Endothelial cell of umbilical vein (primary cell): ENCODE data around the gene HBP1. TPM values are rescaled to one million over a fixed set of nuclear protein-coding genes. Genes with fewer than 3 reads are reported as not detected.
A peak's percentile ranks its signal among the peaks of the same experiment; 100 is the strongest.

Source experiments
- BruUV-seq: library from RNA; stranded (reverse); fragments of 400-500 nt; replicated peaks from 2 replicates; lab custom pipeline; 2021; lab: Mats Ljungman, UMichigan
- CTCF ChIA-PET: fragments of 300-600, 350-600 bp; sonication (Branson Sonifier 250); formaldehyde crosslinking; loops from one replicate; lab custom pipeline; 2021; ENCODE audit warnings: antibody characterized with exemption, inconsistent platforms; lab: Charles Lee
- POLR2A ChIA-PET: fragments of 300-600, 350-600 bp; sonication (Branson Sonifier 250); formaldehyde crosslinking; loops from one replicate; lab custom pipeline; 2021; ENCODE audit warnings: antibody characterized with exemption, inconsistent platforms; lab: Charles Lee
- DNase-seq: peaks from one replicate; pipeline ENCODE4 v3.0.0-alpha.2; 2011; ENCODE audit warnings: low read depth, low spot score
- FAIRE-seq: peaks from 2 replicates; lab custom pipeline; 2011; peaks lifted over from hg19 to GRCh38; lab: Jason Lieb, UNC
- H2AFZ ChIP-seq: 2 replicates; pipeline ENCODE4 v1.6.0; 2012; ENCODE audit warnings: low read depth, low read length, control low read depth, inconsistent platforms
- H3K27ac ChIP-seq: 2 replicates; pipeline ENCODE4 v1.5.1; 2011; ENCODE audit warnings: low read depth, mild to moderate bottlenecking, control low read depth, low read length, moderate library complexity; ENCODE audit not compliant: insufficient read depth
- H3K27me3 ChIP-seq, 2 experiments: 2 replicates each; pipeline versions ENCODE4 v1.6.0 to v1.6.1; 2011; ENCODE audit warnings: low read length in 2 of 2, mixed read lengths in 1 of 2; ENCODE audit not compliant: control insufficient read depth in 2 of 2, insufficient read depth in 2 of 2
- H3K36me3 ChIP-seq, 2 experiments: 2 replicates in 1 of 2; 3 replicates in 1 of 2; pipeline ENCODE4 v1.5.1; 2011; ENCODE audit warnings: low read length in 2 of 2, mild to moderate bottlenecking in 1 of 2, moderate library complexity in 1 of 2; ENCODE audit not compliant: control insufficient read depth in 2 of 2, insufficient read depth in 2 of 2; ENCODE audit errors: extremely low read depth in 1 of 2
- H3K4me1 ChIP-seq: 3 replicates; pipeline ENCODE4 v1.5.1; 2011; ENCODE audit warnings: mild to moderate bottlenecking, low read length; ENCODE audit not compliant: control insufficient read depth, insufficient read depth; ENCODE audit errors: extremely low read depth
- H3K4me2 ChIP-seq: 2 replicates; pipeline ENCODE4 v1.6.1; 2011; ENCODE audit warnings: low read length, control low read depth, mixed read lengths; ENCODE audit not compliant: insufficient read depth
- H3K4me3 ChIP-seq, 3 experiments: fragments of 200-600 bp in 1 of 3; sonication (generic), shearing (Covaris generic) in 1 of 3; replicated peaks in 1 of 3; 2 replicates each; pipeline ENCODE4 v1.5.1; 2011 to 2016; ENCODE audit warnings: control low read depth in 3 of 3, low read length in 3 of 3, mild to moderate bottlenecking in 2 of 3, inconsistent platforms in 1 of 3, low read depth in 1 of 3, moderate library complexity in 1 of 3; ENCODE audit not compliant: insufficient read depth in 1 of 3
- H3K79me2 ChIP-seq: 2 replicates; pipeline ENCODE4 v1.6.0; 2012; ENCODE audit warnings: low read length, inconsistent platforms; ENCODE audit not compliant: control insufficient read depth, insufficient read depth
- H3K9ac ChIP-seq: replicated peaks from 2 replicates; pipeline ENCODE3; 2011; ENCODE audit warnings: low read length, control low read depth; ENCODE audit not compliant: insufficient read depth; ENCODE audit errors: extremely low read depth
- H3K9me1 ChIP-seq: replicated peaks from 3 replicates; pipeline ENCODE4 v1.6.0; 2011; ENCODE audit warnings: mild to moderate bottlenecking, low read length; ENCODE audit not compliant: control insufficient read depth, insufficient read depth; ENCODE audit errors: extremely low read depth
- H3K9me3 ChIP-seq: replicated peaks from 2 replicates; pipeline ENCODE4 v1.5.1; 2012; ENCODE audit warnings: low read length, inconsistent platforms; ENCODE audit not compliant: control insufficient read depth, insufficient read depth
- H4K20me1 ChIP-seq: replicated peaks from 2 replicates; pipeline ENCODE3; 2011; ENCODE audit warnings: mild to moderate bottlenecking, low read length; ENCODE audit not compliant: control insufficient read depth, insufficient read depth; ENCODE audit errors: extremely low read depth
- CTCF ChIP-seq, 2 donors: IDR thresholded peaks; 1 replicate in 1 of 2; 2 replicates in 1 of 2; pipeline ENCODE4 v1.5.1; 2011; ENCODE audit warnings: low read length in 2 of 2, mild to moderate bottlenecking in 2 of 2, moderate library complexity in 2 of 2, control low read depth in 1 of 2, inconsistent platforms in 1 of 2, low read depth in 1 of 2; ENCODE audit not compliant: insufficient read depth in 1 of 2; ENCODE audit errors: extremely low read depth in 1 of 2
- EZH2 ChIP-seq: IDR thresholded peaks from 2 replicates; pipeline ENCODE4 v1.6.1; 2012; ENCODE audit warnings: borderline replicate concordance, low read depth, mild to moderate bottlenecking, moderate library complexity, low read length, inconsistent platforms; ENCODE audit not compliant: severe bottlenecking
- FOS ChIP-seq: IDR thresholded peaks from 2 replicates; pipeline ENCODE4 v1.6.1; 2011; ENCODE audit warnings: mild to moderate bottlenecking, low read length, moderate library complexity, borderline replicate concordance; ENCODE audit not compliant: insufficient read depth
- GATA2 ChIP-seq: IDR thresholded peaks from 2 replicates; pipeline ENCODE4 v1.7.0; 2011; ENCODE audit warnings: low read depth, mild to moderate bottlenecking, moderate library complexity, mixed read lengths, low read length; ENCODE audit not compliant: insufficient read length, insufficient read depth
- JUN ChIP-seq: IDR thresholded peaks from 2 replicates; pipeline ENCODE4 v1.6.1; 2011; ENCODE audit warnings: borderline replicate concordance, low read depth; ENCODE audit not compliant: insufficient read length, insufficient read depth
- MAX ChIP-seq: IDR thresholded peaks from 2 replicates; pipeline ENCODE4 v1.6.1; 2011; ENCODE audit not compliant: insufficient read depth, insufficient read length
- MYC ChIP-seq: IDR thresholded peaks from one replicate; pipeline ENCODE4 v1.6.1; 2011; ENCODE audit warnings: mild to moderate bottlenecking, low read depth, low read length
- POLR2A ChIP-seq: IDR thresholded peaks from 2 replicates; pipeline ENCODE4 v1.6.1; 2012; ENCODE audit warnings: low read depth, mild to moderate bottlenecking, control low read depth, low read length
- POLR2AphosphoS5 ChIP-seq: IDR thresholded peaks from 2 replicates; pipeline ENCODE4 v1.6.1; 2012; ENCODE audit warnings: low read depth, mild to moderate bottlenecking, control low read depth, low read length, moderate library complexity; ENCODE audit not compliant: insufficient read depth
- dilution Hi-C: fragments of 300-500 bp; cut with MboI; formaldehyde crosslinking; loops from one replicate; pipeline ENCODE4 v1.15.0; 2019; ENCODE audit warnings: low sequenced_read_pairs; ENCODE audit not compliant: extremely low pct_ligation_motif_present
- intact Hi-C: fragments of 100-400 bp; cut with micrococcal nuclease; formaldehyde crosslinking; loops from one replicate; pipeline ENCODE4 v1.10.0; 2022
- polyA plus RNA-seq, 4 experiments: library from polyadenylated mRNA; depleted of rRNA in 3 of 4; stranded (reverse) in 3 of 4; unstranded in 1 of 4; fragments of >200 nt; gene quantifications; 2 replicates each; pipeline versions ENCODE4 v1.2.1 to v1.2.3, GENCODE V29; 2011 to 2012; ENCODE audit warnings: missing spikeins in 1 of 4
- total RNA-seq: library from RNA; stranded (reverse); gene quantifications from 2 replicates; pipeline ENCODE4 v1.2.3, GENCODE V29; 2021

HBP1 gene
- total and polyA plus RNA-seq, 2 donors (not counting 3 experiments of a cell fraction or from before 2014, with no cell fraction given), result 49.6 to 63.4 TPM

DNA sequence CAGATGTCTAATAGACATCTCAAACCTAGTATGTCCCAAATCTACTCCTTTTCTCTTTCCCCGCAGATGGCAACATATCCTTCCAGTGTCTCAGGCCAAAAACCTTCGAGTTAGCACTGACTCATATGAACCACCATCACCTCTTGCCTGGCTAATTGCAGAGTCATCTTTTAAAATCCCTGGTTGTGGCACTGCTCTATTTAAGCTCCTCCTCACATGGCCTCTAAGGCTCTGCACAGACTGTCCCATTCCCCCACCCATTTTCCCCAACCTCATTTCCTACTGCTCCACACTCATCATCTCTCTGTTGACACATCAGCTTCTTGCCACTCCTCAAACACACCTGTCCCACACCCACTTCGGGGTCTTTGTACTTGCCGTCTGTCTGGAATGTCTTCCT is 16.8 kb upstream of the HBP1 start:
- Histone ChIP-seq H3K27me3 (no peaks in the 10 kb centered on the region), H3K9me1 (no peaks in the 10 kb centered on the region), H2AFZ (no peak overlapping the region), H3K36me3 (peaks cover 0 to 3% of the 10 kb centered on the region in 2 experiments), H3K4me2 (no peak overlapping the region), H3K27ac (no peak overlapping the region), H3K79me2 (no peaks in the 10 kb centered on the region), H3K9me3 (no peaks in the 10 kb centered on the region), H3K9ac (no peak overlapping the region), H4K20me1 (no peaks in the 10 kb centered on the region), H3K4me1 (peaks cover 13% of the 10 kb centered on the region), H3K4me3 (no peak overlapping the region)
- CTCF ChIA-PET, result interaction anchor here (1.0 to 7.1 kb wide), 9 partner anchors 12 to 728 kb away, joined by 3 to 440 read pairs (median 6); partner anchors contain the start of gene HBP1
- peak; percentile 58 for TF ChIP-seq FOS
- TF ChIP-seq EZH2, result no peak
- no peak for TF ChIP-seq POLR2A
- TF ChIP-seq CTCF (IDR thresholded peaks at IDR 0.05; ENCODE audit: extremely low read depth in 1 of 2, insufficient read depth in 1 of 2, low read depth in 1 of 2, low read length in 2 of 2), result no peak
- no peak for TF ChIP-seq JUN
- intact Hi-C loops, result no loop called here
- BruUV-seq, result no TSS peak
- dilution Hi-C loops, result no loop called here
- DNase-seq, result no peak
- POLR2A ChIA-PET, result interaction anchor here (1.1 kb wide), 1 partner anchor 17 kb away, joined by 5 read pairs; the partner anchor contains the start of gene HBP1
- FAIRE-seq, result no peak

- dilution Hi-C loops (no loop called here), intact Hi-C loops (no loop called here)
- Histone ChIP-seq H3K27ac (no peak overlapping the region), H3K4me1 (peaks cover 3% of the 10 kb centered on the region), H3K4me3 (no peak overlapping the region), H3K79me2 (no peaks in the 10 kb centered on the region), H3K9me3 (no peaks in the 10 kb centered on the region), H3K36me3 (peaks cover 0 to 4% of the 10 kb centered on the region in 2 experiments), H3K27me3 (no peaks in the 10 kb centered on the region), H2AFZ (no peak overlapping the region), H3K4me2 (no peak overlapping the region), H4K20me1 (no peaks in the 10 kb centered on the region), H3K9ac (no peak overlapping the region), H3K9me1 (no peaks in the 10 kb centered on the region)
- POLR2A ChIA-PET, result no interaction called here
- FAIRE-seq, result no peak
- DNase-seq, result no peak
- TF ChIP-seq JUN (no peak), FOS (no peak), EZH2 (no peak), MAX (no peak), GATA2 (no peak), CTCF (IDR thresholded peaks at IDR 0.05; ENCODE audit: extremely low read depth in 1 of 2, insufficient read depth in 1 of 2, low read depth in 1 of 2, low read length in 2 of 2) (no peak), POLR2AphosphoS5 (no peak), POLR2A (no peak), MYC (no peak)
- no TSS peak for BruUV-seq
- CTCF ChIA-PET, result no interaction called here
Measured at GRCh38 chr7:107154826-107155225, 14.0 kb upstream of the HBP1 start.
